ENCODE data around the gene SLC24A5.

- no peak for TF ChIP-seq POLR2A (IDR thresholded peaks at IDR 0.05)
- no peak for TF ChIP-seq CTCF (IDR thresholded peaks at IDR 0.05)
These were observed 24.4 kb upstream of the SLC24A5 start for GRCh38 chr15:48096355-48096786.
